GM15510 (cell line): ENCODE results near the gene EDNRA.

Source experiments
- POLR2A ChIP-seq: IDR thresholded peaks from 3 replicates; pipeline ENCODE4 v1.6.1; 2011; ENCODE audit warnings: borderline replicate concordance; ENCODE audit not compliant: insufficient read length; ENCODE audit errors: extremely low read depth

The EDNRA gene

DNA sequence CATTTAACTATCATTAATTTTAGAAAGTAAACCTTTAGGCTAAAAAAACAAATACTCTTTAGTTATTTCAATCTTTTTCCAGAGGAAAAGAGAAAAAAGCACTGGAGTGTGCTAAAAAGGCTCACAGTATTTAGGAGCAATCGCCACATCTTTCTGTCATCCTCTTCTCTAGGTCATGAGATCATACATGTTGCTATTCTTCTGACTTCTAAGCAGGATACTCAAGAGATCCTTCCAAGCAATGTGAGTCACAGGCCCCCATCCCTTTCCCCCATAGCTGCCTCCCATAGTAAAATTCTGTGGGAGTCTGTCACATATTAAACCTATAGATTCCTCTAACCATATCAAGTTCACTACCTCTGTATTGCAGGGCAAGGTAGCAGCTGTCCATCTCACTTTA is 7.7 kb downstream of the EDNRA start:
- no peak for TF ChIP-seq POLR2A

DNA sequence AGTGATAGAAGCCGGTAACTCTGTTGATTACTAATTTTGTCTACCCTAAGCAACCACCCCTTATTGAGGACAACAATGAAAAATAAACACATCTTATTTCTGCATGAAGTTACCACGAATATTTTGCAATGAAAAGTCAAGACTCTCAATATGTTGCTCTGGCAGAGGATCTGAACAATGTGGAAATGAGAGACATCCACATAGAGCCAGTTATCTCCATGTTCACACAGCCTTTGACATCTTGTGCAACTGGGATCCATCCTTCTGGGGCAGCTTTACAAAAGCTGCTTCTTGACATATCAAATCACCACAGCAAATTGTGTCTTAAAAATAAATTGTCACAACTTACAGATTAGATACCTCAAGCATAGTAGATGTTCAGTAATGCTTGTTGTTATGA is 10.2 kb downstream of the EDNRA start:
- TF ChIP-seq POLR2A: no peak

DNA sequence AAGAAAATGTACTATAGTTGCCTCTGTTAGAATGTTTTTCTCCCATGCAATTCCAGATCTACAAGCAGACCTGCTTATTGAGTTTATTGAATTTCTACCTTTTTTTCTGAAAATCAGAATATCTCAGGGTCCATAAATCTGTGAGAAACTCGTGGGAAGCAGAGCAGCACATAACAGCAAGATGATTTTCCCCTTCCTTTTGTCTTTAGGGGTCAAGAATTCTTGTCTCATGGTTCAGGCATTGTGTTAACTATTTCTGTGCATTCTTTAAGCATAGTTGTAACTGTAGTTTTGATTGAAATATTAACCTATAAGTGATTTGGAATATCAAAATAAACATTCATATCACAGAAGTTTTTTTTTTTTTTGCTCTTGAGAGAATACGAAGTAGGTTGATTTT is 11.4 kb downstream of the EDNRA start:
- no peak for TF ChIP-seq POLR2A

- no peak for TF ChIP-seq POLR2A
Observed at GRCh38 chr4:147492761-147493160, 11.9 kb downstream of the EDNRA start.

DNA sequence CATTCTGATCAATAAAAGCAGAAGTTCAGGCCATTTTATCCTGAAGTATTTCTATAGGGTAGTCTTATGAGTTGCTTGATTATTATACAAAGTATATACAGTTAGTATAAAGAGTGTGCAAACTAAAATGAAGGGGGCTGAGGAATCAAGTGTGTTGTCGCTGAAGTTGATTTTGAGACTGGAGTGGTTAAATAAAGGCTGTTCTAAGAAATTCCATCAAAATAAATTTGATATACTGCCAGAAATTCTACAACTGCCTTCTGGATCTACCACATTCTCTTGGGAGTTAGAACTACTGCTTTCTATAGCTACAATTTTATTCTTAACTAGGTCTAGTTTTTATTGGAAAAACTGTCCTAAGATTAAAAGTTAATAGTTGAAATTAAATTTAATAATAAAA is 12.4 kb downstream of the EDNRA start:
- TF ChIP-seq POLR2A: no peak

- TF ChIP-seq POLR2A: no peak
Observed at GRCh38 chr4:147494301-147494700, 13.4 kb downstream of the EDNRA start.

- TF ChIP-seq POLR2A: no peak
Observed at GRCh38 chr4:147496500-147496899, 15.6 kb downstream of the EDNRA start.

DNA sequence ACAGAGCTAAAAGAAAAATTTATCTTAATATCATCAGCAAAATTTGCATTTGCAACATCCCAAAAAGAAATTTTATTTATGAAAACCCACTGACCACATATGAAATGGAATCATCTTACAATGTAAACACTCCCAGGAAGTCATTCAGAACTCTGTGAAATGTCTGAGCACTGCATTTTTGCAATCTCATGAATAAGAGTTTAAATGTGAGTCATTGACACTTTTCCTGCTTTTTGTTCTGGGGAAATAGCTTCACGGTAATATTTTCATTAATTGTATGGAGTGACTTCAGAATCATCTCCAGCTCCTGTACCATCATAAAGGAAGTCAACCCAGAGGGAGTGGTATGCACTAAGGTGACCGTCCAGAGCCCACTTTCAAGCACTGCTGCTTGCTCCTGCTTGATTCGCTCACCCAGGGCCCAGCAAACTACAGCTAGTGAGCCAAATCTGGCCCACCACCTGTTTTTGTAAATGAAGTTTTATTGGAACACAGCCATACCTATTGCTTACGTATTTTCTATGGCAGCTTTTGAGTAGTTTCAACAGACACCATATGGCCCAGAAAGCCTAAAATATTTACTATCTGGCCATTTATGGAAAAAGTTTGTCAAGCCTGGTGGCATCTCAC is 17.2 kb downstream of the EDNRA start:
- no peak for TF ChIP-seq POLR2A

GRCh38 chr4:147508346-147508745 is 27.4 kb downstream of the EDNRA start:
- TF ChIP-seq POLR2A: no peak

GRCh38 chr4:147509386-147509785 is 28.5 kb downstream of the EDNRA start:
- no peak for TF ChIP-seq POLR2A

DNA sequence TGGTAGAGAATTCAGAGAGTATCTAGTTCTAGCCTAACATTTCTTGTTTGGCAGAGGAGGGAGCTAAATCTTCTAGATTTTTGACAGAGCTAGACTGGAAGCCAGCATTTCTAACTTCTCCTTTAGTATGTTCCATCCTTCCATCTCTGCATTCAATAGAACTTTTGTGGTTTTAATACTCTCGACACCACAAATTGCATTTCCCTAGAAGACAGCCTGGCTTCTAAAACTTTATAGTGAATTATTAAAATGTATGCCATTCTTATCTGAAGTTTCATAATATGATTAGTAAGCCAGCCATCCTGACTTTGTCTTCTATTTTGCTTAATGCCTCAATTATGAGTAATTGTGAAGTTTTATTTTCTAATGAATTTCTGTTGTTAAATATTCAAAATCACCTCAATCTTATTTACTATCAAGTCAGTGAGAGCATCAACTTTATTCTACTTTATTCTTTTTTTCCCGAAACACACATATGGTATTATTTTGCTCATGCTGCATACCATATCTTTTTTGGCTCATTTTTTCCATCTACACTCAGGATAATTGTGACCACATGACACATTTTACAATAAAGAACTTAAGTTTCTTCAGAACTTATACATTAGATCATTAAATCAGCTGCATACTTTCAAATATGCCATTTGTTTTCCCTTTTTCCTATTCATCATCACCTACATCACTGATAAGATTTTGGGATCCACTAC is 30.2 kb downstream of the EDNRA start:
- TF ChIP-seq POLR2A: no peak

GRCh38 chr4:147513091-147513490 is 32.2 kb downstream of the EDNRA start:
- TF ChIP-seq POLR2A: no peak

DNA sequence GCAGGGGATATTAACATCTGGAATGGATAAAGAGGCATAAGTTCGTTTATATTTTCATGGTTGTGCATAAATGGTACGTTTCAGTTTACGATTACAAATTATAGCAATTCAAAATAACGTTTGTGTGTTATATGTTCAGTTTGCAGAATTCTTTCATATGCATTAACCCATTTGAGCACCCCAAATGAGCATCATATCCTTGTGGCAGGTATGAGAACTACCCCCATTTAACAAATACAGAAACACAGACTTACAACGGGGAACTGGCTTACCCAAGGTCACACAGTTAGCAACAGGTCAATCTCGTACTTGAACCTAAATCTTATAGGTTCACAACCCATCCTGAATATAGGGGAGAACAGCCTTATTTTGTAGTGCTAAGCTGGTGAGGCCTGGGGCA is 33.1 kb downstream of the EDNRA start:
- no peak for TF ChIP-seq POLR2A

GRCh38 chr4:147515220-147515936 is 34.5 kb downstream of the EDNRA start:
- no peak for TF ChIP-seq POLR2A

DNA sequence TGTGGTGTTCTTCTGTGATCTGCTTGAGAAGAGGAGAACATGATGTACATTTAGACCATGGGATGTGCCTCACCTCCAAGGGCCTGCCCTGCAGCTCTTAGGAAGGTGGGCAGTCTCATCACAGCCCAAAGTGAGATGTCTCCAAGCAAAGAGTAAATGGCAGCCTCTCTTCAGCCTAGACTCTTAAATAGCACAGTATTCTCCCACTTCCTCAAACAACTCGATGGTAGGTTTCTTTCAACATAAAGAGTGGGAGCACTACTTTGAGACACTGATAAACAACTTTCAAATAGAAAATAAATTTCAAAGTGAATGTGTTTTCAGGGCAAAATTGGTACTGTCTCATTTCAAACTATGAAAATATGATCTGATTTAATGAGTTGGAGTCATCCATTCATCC is 35.2 kb downstream of the EDNRA start:
- no peak for TF ChIP-seq POLR2A

DNA sequence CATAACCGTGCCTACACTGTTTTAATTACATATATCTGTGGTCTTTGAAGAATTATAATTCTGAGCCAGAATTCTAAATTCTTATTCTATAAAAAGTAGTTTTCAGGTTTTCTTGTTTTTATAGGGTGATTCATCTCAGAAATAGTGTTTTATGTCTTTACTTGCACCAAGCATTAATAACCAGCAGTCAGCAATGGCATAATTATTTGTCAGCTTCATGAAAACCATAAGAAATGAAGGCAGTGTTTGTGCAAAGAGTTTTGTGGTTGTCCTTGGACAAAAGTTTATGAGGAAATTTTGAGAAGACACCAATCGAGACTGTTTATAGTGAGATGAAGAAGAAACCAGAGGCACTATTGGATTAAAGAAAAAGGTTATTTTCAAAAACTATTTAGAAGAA is 37.2 kb downstream of the EDNRA start:
- no peak for TF ChIP-seq POLR2A

GRCh38 chr4:147518846-147519767 is 38.2 kb downstream of the EDNRA start:
- TF ChIP-seq POLR2A: no peak
